Activated CD4-positive, alpha-beta T cell treated with anti-CD3 and anti-CD28 coated beads, Interleukin-2, amount 50 U/mL, for 4 hours (primary cell): Measurements from ENCODE around the gene NTSR1.

Experiments
- DNase-seq, 2 experiments: peaks; one replicate each; pipeline ENCODE4 v3.0.0-alpha.2; 2020

The NTSR1 gene

GRCh38 chr20:62710221-62710885 lies 1.7 kb downstream of the NTSR1 start:
- DNase-seq: no peak

GRCh38 chr20:62710886-62711702 lies 2.5 kb downstream of the NTSR1 start:
- no peak for DNase-seq

GRCh38 chr20:62711703-62712101 lies 3.1 kb downstream of the NTSR1 start:
- DNase-seq: no peak

GRCh38 chr20:62712606-62713005 lies 4.0 kb downstream of the NTSR1 start:
- no peak for DNase-seq

- no peak for DNase-seq
Observed at GRCh38 chr20:62714006-62714405, 5.4 kb downstream of the NTSR1 start.

GRCh38 chr20:62714799-62715198 lies 6.2 kb downstream of the NTSR1 start:
- no peak for DNase-seq

GRCh38 chr20:62715201-62715600 lies 6.6 kb downstream of the NTSR1 start:
- DNase-seq: no peak

GRCh38 chr20:62716198-62716940 lies 7.7 kb downstream of the NTSR1 start:
- DNase-seq: peak; percentile 34 to 38

- no peak for DNase-seq
Observed at GRCh38 chr20:62716941-62717310, 8.3 kb downstream of the NTSR1 start.

- no peak for DNase-seq
Observed at GRCh38 chr20:62717933-62718332, 9.3 kb downstream of the NTSR1 start.

GRCh38 chr20:62718546-62718945 lies 9.9 kb downstream of the NTSR1 start:
- DNase-seq: no peak

GRCh38 chr20:62719250-62719935 lies 10.8 kb downstream of the NTSR1 start:
- no peak for DNase-seq

- DNase-seq: no peak
Observed at GRCh38 chr20:62721511-62722370, 13.1 kb downstream of the NTSR1 start.

GRCh38 chr20:62722627-62723026 lies 14.0 kb downstream of the NTSR1 start:
- no peak for DNase-seq

GRCh38 chr20:62723351-62723750 lies 14.7 kb downstream of the NTSR1 start:
- DNase-seq: no peak

GRCh38 chr20:62723768-62724450 lies 15.3 kb downstream of the NTSR1 start:
- DNase-seq: no peak

- no peak for DNase-seq
Observed at GRCh38 chr20:62724692-62725595, 16.3 kb downstream of the NTSR1 start.

GRCh38 chr20:62725596-62726268 lies 17.1 kb downstream of the NTSR1 start:
- no peak for DNase-seq

GRCh38 chr20:62726276-62726675 lies 17.6 kb downstream of the NTSR1 start:
- no peak for DNase-seq
